GM21723 (cell line): Measurements from ENCODE around the gene AMD1.

Source experiments
- ATAC-seq: cut with Tn5 transposase; IDR thresholded peaks from one replicate; pipeline ENCODE4 v1.9.1; 2021; ENCODE audit warnings: mild to moderate bottlenecking, moderate library complexity; ENCODE audit not compliant: unreplicated experiment

The AMD1 gene

GRCh38 chr6:110934381-110934898 is 59.9 kb downstream of the AMD1 start:
- ATAC-seq: no peak

DNA sequence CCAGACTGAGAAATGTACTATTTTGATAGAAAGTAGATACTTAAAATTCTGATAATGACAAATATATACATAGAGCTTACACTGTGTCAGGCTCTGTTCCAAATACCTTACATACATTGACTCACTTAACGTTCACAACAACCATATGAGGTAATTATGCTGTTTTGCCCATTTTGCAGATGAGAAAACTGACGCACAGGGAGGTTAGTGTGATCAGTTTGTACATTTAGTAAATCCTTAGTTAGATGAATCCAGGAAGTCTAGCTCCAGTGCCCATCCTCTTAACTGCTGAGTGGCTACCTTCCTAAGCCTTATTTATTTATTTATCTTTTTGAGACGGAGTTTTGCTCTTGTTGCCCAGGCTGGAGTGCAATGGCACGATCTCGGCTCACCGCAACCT is 60.6 kb downstream of the AMD1 start:
- ATAC-seq: no peak

GRCh38 chr6:110938171-110938570 is 63.6 kb downstream of the AMD1 start:
- no peak for ATAC-seq

- ATAC-seq: no peak
These were observed 65.0 kb downstream of the AMD1 start for GRCh38 chr6:110939429-110940200.

DNA sequence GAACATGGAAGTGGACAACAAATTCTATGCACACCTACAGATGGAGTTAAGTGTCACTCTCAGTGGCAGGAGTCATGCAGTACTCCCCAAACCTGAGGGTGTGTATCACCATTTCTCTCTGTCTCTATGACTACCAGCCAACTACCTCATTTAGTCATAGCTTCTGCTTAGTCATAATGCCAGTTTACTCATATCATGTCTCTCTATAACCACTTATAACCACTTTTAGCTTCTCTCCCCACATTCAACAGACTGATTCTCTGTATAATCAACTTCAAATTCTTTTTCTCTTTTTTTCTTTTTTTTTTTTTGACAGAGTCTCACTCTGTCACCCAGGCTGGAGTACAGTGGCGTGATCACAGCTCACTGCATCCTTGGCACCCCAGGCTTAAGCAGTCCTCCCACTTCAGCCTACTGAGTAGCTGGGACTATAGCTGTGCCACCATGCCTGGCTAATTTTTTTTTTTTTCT is 70.1 kb downstream of the AMD1 start:
- ATAC-seq: peak; percentile 100
